Endothelial cell of umbilical vein (primary cell): ENCODE measurements around the gene METTL1. TPM values are rescaled to one million over a fixed set of nuclear protein-coding genes. Genes with fewer than 3 reads are reported as not detected.

Experiments
- BruUV-seq: library from RNA; stranded (reverse); fragments of 400-500 nt; replicated peaks from 2 replicates; lab custom pipeline; 2021; lab: Mats Ljungman, UMichigan
- CTCF ChIA-PET: fragments of 300-600, 350-600 bp; sonication (Branson Sonifier 250); formaldehyde crosslinking; loops from one replicate; lab custom pipeline; 2021; ENCODE audit warnings: antibody characterized with exemption, inconsistent platforms; lab: Charles Lee
- POLR2A ChIA-PET: fragments of 300-600, 350-600 bp; sonication (Branson Sonifier 250); formaldehyde crosslinking; loops from one replicate; lab custom pipeline; 2021; ENCODE audit warnings: antibody characterized with exemption, inconsistent platforms; lab: Charles Lee
- DNase-seq: peaks from one replicate; pipeline ENCODE4 v3.0.0-alpha.2; 2011; ENCODE audit warnings: low read depth, low spot score
- FAIRE-seq: peaks from 2 replicates; lab custom pipeline; 2011; peaks lifted over from hg19 to GRCh38; lab: Jason Lieb, UNC
- H2AFZ ChIP-seq: 2 replicates; pipeline ENCODE4 v1.6.0; 2012; ENCODE audit warnings: low read depth, low read length, control low read depth, inconsistent platforms
- H3K27ac ChIP-seq: 2 replicates; pipeline ENCODE4 v1.5.1; 2011; ENCODE audit warnings: low read depth, mild to moderate bottlenecking, control low read depth, low read length, moderate library complexity; ENCODE audit not compliant: insufficient read depth
- H3K27me3 ChIP-seq, 2 experiments: 2 replicates each; pipeline versions ENCODE4 v1.6.0 to v1.6.1; 2011; ENCODE audit warnings: low read length in 2 of 2, mixed read lengths in 1 of 2; ENCODE audit not compliant: control insufficient read depth in 2 of 2, insufficient read depth in 2 of 2
- H3K36me3 ChIP-seq, 2 experiments: 2 replicates in 1 of 2; 3 replicates in 1 of 2; pipeline ENCODE4 v1.5.1; 2011; ENCODE audit warnings: low read length in 2 of 2, mild to moderate bottlenecking in 1 of 2, moderate library complexity in 1 of 2; ENCODE audit not compliant: control insufficient read depth in 2 of 2, insufficient read depth in 2 of 2; ENCODE audit errors: extremely low read depth in 1 of 2
- H3K4me1 ChIP-seq: 3 replicates; pipeline ENCODE4 v1.5.1; 2011; ENCODE audit warnings: mild to moderate bottlenecking, low read length; ENCODE audit not compliant: control insufficient read depth, insufficient read depth; ENCODE audit errors: extremely low read depth
- H3K4me2 ChIP-seq: 2 replicates; pipeline ENCODE4 v1.6.1; 2011; ENCODE audit warnings: low read length, control low read depth, mixed read lengths; ENCODE audit not compliant: insufficient read depth
- H3K4me3 ChIP-seq, 3 experiments: fragments of 200-600 bp in 1 of 3; sonication (generic), shearing (Covaris generic) in 1 of 3; replicated peaks in 1 of 3; 2 replicates each; pipeline ENCODE4 v1.5.1; 2011 to 2016; ENCODE audit warnings: control low read depth in 3 of 3, low read length in 3 of 3, mild to moderate bottlenecking in 2 of 3, inconsistent platforms in 1 of 3, low read depth in 1 of 3, moderate library complexity in 1 of 3; ENCODE audit not compliant: insufficient read depth in 1 of 3
- H3K79me2 ChIP-seq: 2 replicates; pipeline ENCODE4 v1.6.0; 2012; ENCODE audit warnings: low read length, inconsistent platforms; ENCODE audit not compliant: control insufficient read depth, insufficient read depth
- H3K9ac ChIP-seq: replicated peaks from 2 replicates; pipeline ENCODE3; 2011; ENCODE audit warnings: low read length, control low read depth; ENCODE audit not compliant: insufficient read depth; ENCODE audit errors: extremely low read depth
- H3K9me1 ChIP-seq: replicated peaks from 3 replicates; pipeline ENCODE4 v1.6.0; 2011; ENCODE audit warnings: mild to moderate bottlenecking, low read length; ENCODE audit not compliant: control insufficient read depth, insufficient read depth; ENCODE audit errors: extremely low read depth
- H3K9me3 ChIP-seq: replicated peaks from 2 replicates; pipeline ENCODE4 v1.5.1; 2012; ENCODE audit warnings: low read length, inconsistent platforms; ENCODE audit not compliant: control insufficient read depth, insufficient read depth
- H4K20me1 ChIP-seq: replicated peaks from 2 replicates; pipeline ENCODE3; 2011; ENCODE audit warnings: mild to moderate bottlenecking, low read length; ENCODE audit not compliant: control insufficient read depth, insufficient read depth; ENCODE audit errors: extremely low read depth
- EZH2 ChIP-seq: IDR thresholded peaks from 2 replicates; pipeline ENCODE4 v1.6.1; 2012; ENCODE audit warnings: borderline replicate concordance, low read depth, mild to moderate bottlenecking, moderate library complexity, low read length, inconsistent platforms; ENCODE audit not compliant: severe bottlenecking
- FOS ChIP-seq: IDR thresholded peaks from 2 replicates; pipeline ENCODE4 v1.6.1; 2011; ENCODE audit warnings: mild to moderate bottlenecking, low read length, moderate library complexity, borderline replicate concordance; ENCODE audit not compliant: insufficient read depth
- GATA2 ChIP-seq: IDR thresholded peaks from 2 replicates; pipeline ENCODE4 v1.7.0; 2011; ENCODE audit warnings: low read depth, mild to moderate bottlenecking, moderate library complexity, mixed read lengths, low read length; ENCODE audit not compliant: insufficient read length, insufficient read depth
- JUN ChIP-seq: IDR thresholded peaks from 2 replicates; pipeline ENCODE4 v1.6.1; 2011; ENCODE audit warnings: borderline replicate concordance, low read depth; ENCODE audit not compliant: insufficient read length, insufficient read depth
- MYC ChIP-seq: IDR thresholded peaks from one replicate; pipeline ENCODE4 v1.6.1; 2011; ENCODE audit warnings: mild to moderate bottlenecking, low read depth, low read length
- POLR2A ChIP-seq: IDR thresholded peaks from 2 replicates; pipeline ENCODE4 v1.6.1; 2012; ENCODE audit warnings: low read depth, mild to moderate bottlenecking, control low read depth, low read length
- POLR2AphosphoS5 ChIP-seq: IDR thresholded peaks from 2 replicates; pipeline ENCODE4 v1.6.1; 2012; ENCODE audit warnings: low read depth, mild to moderate bottlenecking, control low read depth, low read length, moderate library complexity; ENCODE audit not compliant: insufficient read depth
- dilution Hi-C: fragments of 300-500 bp; cut with MboI; formaldehyde crosslinking; loops from one replicate; pipeline ENCODE4 v1.15.0; 2019; ENCODE audit warnings: low sequenced_read_pairs; ENCODE audit not compliant: extremely low pct_ligation_motif_present
- intact Hi-C: fragments of 100-400 bp; cut with micrococcal nuclease; formaldehyde crosslinking; loops from one replicate; pipeline ENCODE4 v1.10.0; 2022
- polyA plus RNA-seq, 4 experiments: library from polyadenylated mRNA; depleted of rRNA in 3 of 4; stranded (reverse) in 3 of 4; unstranded in 1 of 4; fragments of >200 nt; gene quantifications; 2 replicates each; pipeline versions ENCODE4 v1.2.1 to v1.2.3, GENCODE V29; 2011 to 2012; ENCODE audit warnings: missing spikeins in 1 of 4
- total RNA-seq: library from RNA; stranded (reverse); gene quantifications from 2 replicates; pipeline ENCODE4 v1.2.3, GENCODE V29; 2021
- TF ChIP-seq, protein P1 (sequence below), 2 donors: IDR thresholded peaks; 1 replicate in 1 of 2; 2 replicates in 1 of 2; pipeline ENCODE4 v1.5.1; 2011; ENCODE audit warnings: low read length in 2 of 2, mild to moderate bottlenecking in 2 of 2, moderate library complexity in 2 of 2, control low read depth in 1 of 2, inconsistent platforms in 1 of 2, low read depth in 1 of 2; ENCODE audit not compliant: insufficient read depth in 1 of 2; ENCODE audit errors: extremely low read depth in 1 of 2
- TF ChIP-seq, protein P2 (sequence below): IDR thresholded peaks from 2 replicates; pipeline ENCODE4 v1.6.1; 2011; ENCODE audit not compliant: insufficient read depth, insufficient read length

METTL1 gene
- total and polyA plus RNA-seq, 2 donors (not counting 3 experiments of a cell fraction or from before 2014, with no cell fraction given): 23.6 to 24.3 TPM

DNA sequence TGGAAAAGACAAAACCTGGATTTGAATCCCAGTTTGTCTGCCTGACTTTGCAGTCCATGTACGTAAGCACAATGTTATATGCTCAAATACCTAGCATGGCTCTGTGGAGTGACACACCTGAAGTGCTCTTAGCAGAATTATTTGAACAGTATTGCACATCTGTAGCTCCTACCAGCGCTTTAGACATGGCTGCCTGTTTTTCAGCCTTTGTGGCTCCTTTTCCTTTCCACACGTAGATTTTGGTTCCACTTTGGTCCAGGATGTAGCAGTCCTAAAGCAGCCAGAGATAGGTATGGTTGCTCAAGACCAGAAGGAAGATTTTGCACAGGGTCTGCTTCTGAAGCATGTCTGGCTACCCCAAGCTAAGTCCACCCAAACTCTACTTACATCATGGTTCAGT is 37.5 kb upstream of the METTL1 start:
- H3K36me3 ChIP-seq: peaks cover 0 to 8% of the 10 kb centered on the region in 2 experiments
- no peaks in the 10 kb centered on the region for H3K9me3 ChIP-seq
- no peaks in the 10 kb centered on the region for H3K27me3 ChIP-seq
- ChIA-PET CTCF (no interaction called here), POLR2A (no interaction called here)
- DNase-seq: no peak
- H3K4me3 ChIP-seq: no peak overlapping the region
- H3K9ac ChIP-seq: no peak overlapping the region
- no TSS peak for BruUV-seq
- FAIRE-seq: no peak
- H3K79me2 ChIP-seq: no peaks in the 10 kb centered on the region
- no peak overlapping the region for H2AFZ ChIP-seq
- dilution Hi-C loops (no loop called here), intact Hi-C loops (no loop called here)
- H3K27ac ChIP-seq: no peak overlapping the region
- H4K20me1 ChIP-seq: no peaks in the 10 kb centered on the region
- no peaks in the 10 kb centered on the region for H3K4me1 ChIP-seq
- no peak overlapping the region for H3K4me2 ChIP-seq
- no peaks in the 10 kb centered on the region for H3K9me1 ChIP-seq
- TF ChIP-seq MYC: no peak
- TF ChIP-seq POLR2AphosphoS5: no peak
- TF ChIP-seq, protein P1, sequence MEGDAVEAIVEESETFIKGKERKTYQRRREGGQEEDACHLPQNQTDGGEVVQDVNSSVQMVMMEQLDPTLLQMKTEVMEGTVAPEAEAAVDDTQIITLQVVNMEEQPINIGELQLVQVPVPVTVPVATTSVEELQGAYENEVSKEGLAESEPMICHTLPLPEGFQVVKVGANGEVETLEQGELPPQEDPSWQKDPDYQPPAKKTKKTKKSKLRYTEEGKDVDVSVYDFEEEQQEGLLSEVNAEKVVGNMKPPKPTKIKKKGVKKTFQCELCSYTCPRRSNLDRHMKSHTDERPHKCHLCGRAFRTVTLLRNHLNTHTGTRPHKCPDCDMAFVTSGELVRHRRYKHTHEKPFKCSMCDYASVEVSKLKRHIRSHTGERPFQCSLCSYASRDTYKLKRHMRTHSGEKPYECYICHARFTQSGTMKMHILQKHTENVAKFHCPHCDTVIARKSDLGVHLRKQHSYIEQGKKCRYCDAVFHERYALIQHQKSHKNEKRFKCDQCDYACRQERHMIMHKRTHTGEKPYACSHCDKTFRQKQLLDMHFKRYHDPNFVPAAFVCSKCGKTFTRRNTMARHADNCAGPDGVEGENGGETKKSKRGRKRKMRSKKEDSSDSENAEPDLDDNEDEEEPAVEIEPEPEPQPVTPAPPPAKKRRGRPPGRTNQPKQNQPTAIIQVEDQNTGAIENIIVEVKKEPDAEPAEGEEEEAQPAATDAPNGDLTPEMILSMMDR (IDR thresholded peaks at IDR 0.05; ENCODE audit: extremely low read depth in 1 of 2, insufficient read depth in 1 of 2, low read depth in 1 of 2, low read length in 2 of 2): no peak
- TF ChIP-seq POLR2A: no peak
- no peak for TF ChIP-seq GATA2
- TF ChIP-seq JUN: no peak
- TF ChIP-seq EZH2: no peak
- TF ChIP-seq FOS: no peak
- TF ChIP-seq, protein P2, sequence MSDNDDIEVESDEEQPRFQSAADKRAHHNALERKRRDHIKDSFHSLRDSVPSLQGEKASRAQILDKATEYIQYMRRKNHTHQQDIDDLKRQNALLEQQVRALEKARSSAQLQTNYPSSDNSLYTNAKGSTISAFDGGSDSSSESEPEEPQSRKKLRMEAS: no peak
